A549 (cell line): ENCODE data around the gene KIF21A. TPM values are rescaled to one million over a fixed set of nuclear protein-coding genes. Genes with fewer than 3 reads are reported as not detected.

Source experiments
- ATAC-seq, 2 experiments: fragments of 200-7000 bp in 1 of 2; fragments of >200 bp in 1 of 2; cut with Nextera tagmentation in 1 of 2; cut with Tn5 transposase in 1 of 2; 3 replicates each; pipeline versions ENCODE4 v1.8.0 to v1.9.1; 2018 to 2020; ENCODE audit warnings: mild to moderate bottlenecking in 1 of 2, moderate library complexity in 1 of 2
- CTCF ChIA-PET: fragments of 300-600 bp; sonication (Branson Sonifier 250); formaldehyde crosslinking; extraction: SDS; loops from one replicate; lab custom pipeline; 2021; ENCODE audit warnings: antibody characterized with exemption, inconsistent platforms; lab: Yijun Ruan, JAX
- POLR2A ChIA-PET: fragments of 350-600 bp; formaldehyde crosslinking; extraction: SDS; loops from one replicate; lab custom pipeline; 2021; ENCODE audit warnings: antibody characterized with exemption, inconsistent platforms; lab: Yijun Ruan, JAX
- DNase-seq, 2 experiments: peaks; one replicate each; pipeline versions ENCODE4 v3.0.0 to v3.0.0-alpha.2; 2011 to 2016; ENCODE audit warnings: low read depth in 1 of 2, low spot score in 1 of 2
- FAIRE-seq: peaks from 2 replicates; lab custom pipeline; 2011; peaks lifted over from hg19 to GRCh38; lab: Jason Lieb, UNC
- H3K27ac ChIP-seq, 2 experiments: fragments of >200 bp; sonication (Bioruptor Twin); formaldehyde crosslinking; 3 replicates each; pipeline ENCODE4 v1.5.1; 2016 to 2017
- H3K4me1 ChIP-seq: fragments of >200 bp; sonication (Bioruptor Twin); formaldehyde crosslinking; 3 replicates; pipeline ENCODE4 v1.6.1; 2016
- H3K4me2 ChIP-seq: fragments of >200 bp; sonication (Bioruptor Twin); formaldehyde crosslinking; 3 replicates; pipeline ENCODE4 v1.6.1; 2016
- H3K4me3 ChIP-seq: fragments of >200 bp; sonication (Bioruptor Twin); formaldehyde crosslinking; 3 replicates; pipeline ENCODE4 v1.5.1; 2016
- H3K9me3 ChIP-seq: fragments of >200 bp; sonication (Bioruptor Twin); formaldehyde crosslinking; 3 replicates; pipeline ENCODE4 v1.6.1; 2016
- BHLHE40 ChIP-seq: IDR thresholded peaks from 2 replicates; pipeline ENCODE4 v1.6.1; 2012; ENCODE audit warnings: low read depth, low read length, inconsistent platforms
- CBX2 ChIP-seq: fragments of 200-600 bp; sonication (generic); IDR thresholded peaks from 2 replicates; pipeline ENCODE4 v1.6.1; 2016; ENCODE audit warnings: low read depth, mild to moderate bottlenecking, borderline replicate concordance
- EHF ChIP-seq: fragments of 250-450 bp; sonication (Bioruptor Pico); IDR thresholded peaks from 2 replicates; pipeline ENCODE4 v1.5.0; 2020; ENCODE audit warnings: mild to moderate bottlenecking
- ESRRA ChIP-seq: fragments of 150-350 bp; IDR thresholded peaks from 2 replicates; pipeline ENCODE4 v1.6.1; 2014; ENCODE audit warnings: mild to moderate bottlenecking, low read length, borderline replicate concordance
- GATA3 ChIP-seq: IDR thresholded peaks from 2 replicates; pipeline ENCODE4 v1.6.1; 2012; ENCODE audit warnings: borderline replicate concordance
- HDAC2 ChIP-seq: fragments of 200-600 bp; sonication (generic); IDR thresholded peaks from 2 replicates; pipeline ENCODE4 v1.6.1; 2016
- JUNB ChIP-seq: fragments of >200 bp; sonication (Bioruptor Twin); formaldehyde crosslinking; IDR thresholded peaks from 2 replicates; pipeline ENCODE4 v1.6.1; 2016
- KDM1A ChIP-seq: fragments of 200-600 bp; sonication (generic); IDR thresholded peaks from 2 replicates; pipeline ENCODE4 v1.6.1; 2016; ENCODE audit warnings: low read depth, mild to moderate bottlenecking
- MAFK ChIP-seq: fragments of 450-650 bp; IDR thresholded peaks from 2 replicates; pipeline ENCODE4 v1.6.1; 2014; ENCODE audit not compliant: partially characterized antibody
- MAZ ChIP-seq: fragments of 150-350 bp; IDR thresholded peaks from 2 replicates; pipeline ENCODE4 v1.6.1; 2014; ENCODE audit warnings: antibody characterized with exemption, low read depth, low read length, borderline replicate concordance
- NR3C1 ChIP-seq: fragments of >200 bp; sonication (Bioruptor Twin); formaldehyde crosslinking; IDR thresholded peaks from 3 replicates; pipeline ENCODE4 v1.6.1; 2017
- PHF8 ChIP-seq: fragments of 200-600 bp; sonication (generic); IDR thresholded peaks from 2 replicates; pipeline ENCODE4 v1.6.1; 2016; ENCODE audit warnings: low read depth, mild to moderate bottlenecking, antibody characterized with exemption, moderate library complexity, borderline replicate concordance
- POLR2AphosphoS2 ChIP-seq: conservative IDR thresholded peaks from 2 replicates; pipeline ENCODE4 v1.6.1; 2012; ENCODE audit warnings: low read length, improper control_type of control experiment, inconsistent platforms
- RARB ChIP-seq: fragments of 250-450 bp; sonication (Bioruptor Pico); IDR thresholded peaks from 2 replicates; pipeline ENCODE4 v1.8.0; 2021; ENCODE audit warnings: mild to moderate bottlenecking, moderate library complexity
- RCOR1 ChIP-seq: fragments of 150-350 bp; IDR thresholded peaks from 2 replicates; pipeline ENCODE4 v1.6.1; 2014; ENCODE audit warnings: antibody characterized with exemption, low read length, low read depth
- REST ChIP-seq: fragments of 200-600 bp; sonication (generic); IDR thresholded peaks from 2 replicates; pipeline ENCODE4 v1.6.1; 2016; ENCODE audit warnings: antibody characterized with exemption, mild to moderate bottlenecking, moderate library complexity
- RNF2 ChIP-seq: fragments of 200-600 bp; sonication (generic); IDR thresholded peaks from 2 replicates; pipeline ENCODE4 v1.6.1; 2016; ENCODE audit warnings: low read depth, mild to moderate bottlenecking, antibody characterized with exemption, moderate library complexity, borderline replicate concordance
- SREBF2 ChIP-seq: fragments of 450-650 bp; IDR thresholded peaks from 2 replicates; pipeline ENCODE4 v1.6.1; 2014; ENCODE audit warnings: mild to moderate bottlenecking, moderate library complexity
- TP53 ChIP-seq: fragments of 250-450 bp; sonication (Bioruptor Pico); IDR thresholded peaks from 2 replicates; pipeline ENCODE4 v1.5.0; 2021; ENCODE audit warnings: mild to moderate bottlenecking, moderate library complexity
- ZC3H11A ChIP-seq: fragments of 450-650 bp; IDR thresholded peaks from 2 replicates; pipeline ENCODE4 v1.6.1; 2014; ENCODE audit warnings: antibody characterized with exemption, mild to moderate bottlenecking
- ZFP36 ChIP-seq: fragments of 450-650 bp; IDR thresholded peaks from 2 replicates; pipeline ENCODE4 v1.6.1; 2014; ENCODE audit warnings: borderline replicate concordance; ENCODE audit not compliant: partially characterized antibody
- ZNF302 ChIP-seq: fragments of 250-450 bp; sonication (Bioruptor Pico); IDR thresholded peaks from 2 replicates; pipeline ENCODE4 v1.9.0; 2021; ENCODE audit warnings: inconsistent platforms, mild to moderate bottlenecking, moderate library complexity
- WGBS: methylation state at CpG from one replicate; pipeline ENCODE4 v1.1.6; 2017; ENCODE audit errors: missing lambda C conversion rate; 5-methylcytosine and 5-hydroxymethylcytosine counted together
- polyA plus RNA-seq, 4 experiments: library from polyadenylated mRNA; depleted of rRNA in 3 of 4; stranded (reverse); fragments of >200 nt; fragmentation: RNase III in 1 of 4; extraction: RNeasy Plus Mini Kit Qiagen cat#74134 plus additional on column Dnase treatment in 1 of 4; gene quantifications; 2 replicates in 3 of 4; 3 replicates in 1 of 4; pipeline ENCODE4 v1.2.3, GENCODE V29; 2011 to 2017
- TF ChIP-seq, protein P1 (sequence below): fragments of 150-350 bp; IDR thresholded peaks from 2 replicates; pipeline ENCODE4 v1.6.1; 2014; ENCODE audit warnings: low read depth, mild to moderate bottlenecking, low read length
- TF ChIP-seq, protein P2 (sequence below): fragments of >200 bp; sonication (Bioruptor Twin); formaldehyde crosslinking; IDR thresholded peaks from 3 replicates; pipeline ENCODE4 v1.5.1; 2016
- TF ChIP-seq, protein P3 (sequence below): fragments of >200 bp; sonication (Bioruptor Twin); formaldehyde crosslinking; IDR thresholded peaks from 3 replicates; pipeline ENCODE4 v1.6.1; 2016

The KIF21A gene
- polyA plus RNA-seq, 2 of the 4 experiments (the other 2 are of a cell fraction), result 26.0 to 79.0 TPM

DNA sequence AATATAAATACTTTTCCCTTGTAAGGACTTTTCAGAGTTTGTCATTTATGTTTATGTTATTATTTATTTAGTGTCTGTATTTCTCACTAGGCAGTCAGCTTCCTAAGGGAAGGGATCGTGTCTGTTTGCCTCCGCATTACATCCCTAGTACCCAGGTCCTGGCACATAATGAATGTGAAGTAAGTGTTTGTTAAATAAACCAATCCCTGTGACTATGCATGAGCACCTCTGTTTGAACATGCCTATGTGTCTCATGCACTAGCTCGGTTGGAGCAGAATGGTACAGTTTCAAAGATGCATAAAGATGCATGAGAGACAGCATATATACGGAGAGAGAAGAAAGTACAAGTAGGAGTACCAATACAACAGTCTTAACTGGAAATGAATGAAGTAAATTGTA, 99.3 kb downstream of the KIF21A start:
- Histone ChIP-seq H3K4me1 (no peaks in the 10 kb centered on the region), H3K9me3 (no peaks in the 10 kb centered on the region), H3K27ac (no peak overlapping the region), H3K4me2 (no peak overlapping the region), H3K4me3 (no peak overlapping the region)
- TF ChIP-seq ZC3H11A, result no peak
- TF ChIP-seq, protein P1, sequence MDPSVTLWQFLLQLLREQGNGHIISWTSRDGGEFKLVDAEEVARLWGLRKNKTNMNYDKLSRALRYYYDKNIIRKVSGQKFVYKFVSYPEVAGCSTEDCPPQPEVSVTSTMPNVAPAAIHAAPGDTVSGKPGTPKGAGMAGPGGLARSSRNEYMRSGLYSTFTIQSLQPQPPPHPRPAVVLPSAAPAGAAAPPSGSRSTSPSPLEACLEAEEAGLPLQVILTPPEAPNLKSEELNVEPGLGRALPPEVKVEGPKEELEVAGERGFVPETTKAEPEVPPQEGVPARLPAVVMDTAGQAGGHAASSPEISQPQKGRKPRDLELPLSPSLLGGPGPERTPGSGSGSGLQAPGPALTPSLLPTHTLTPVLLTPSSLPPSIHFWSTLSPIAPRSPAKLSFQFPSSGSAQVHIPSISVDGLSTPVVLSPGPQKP, result no peak
- no peak for TF ChIP-seq NR3C1
- no peak for TF ChIP-seq CBX2
- no peak for TF ChIP-seq ESRRA
- TF ChIP-seq PHF8, result no peak
- no peak for TF ChIP-seq SREBF2
- no peak for TF ChIP-seq RARB (CRISPR knock-in tag)
- no peak for TF ChIP-seq TP53
- TF ChIP-seq MAFK, result no peak
- WGBS, result 75% methylated on average over 4 of the region's 4 CpGs
- no peak for ATAC-seq
- no peak for FAIRE-seq
- CTCF ChIA-PET, result interaction anchor here (1.6 kb wide), 1 partner anchor 26 kb away, joined by 6 read pairs; no protein-coding TSS in a partner anchor
- DNase-seq, result no peak
- POLR2A ChIA-PET, result no interaction called here

DNA sequence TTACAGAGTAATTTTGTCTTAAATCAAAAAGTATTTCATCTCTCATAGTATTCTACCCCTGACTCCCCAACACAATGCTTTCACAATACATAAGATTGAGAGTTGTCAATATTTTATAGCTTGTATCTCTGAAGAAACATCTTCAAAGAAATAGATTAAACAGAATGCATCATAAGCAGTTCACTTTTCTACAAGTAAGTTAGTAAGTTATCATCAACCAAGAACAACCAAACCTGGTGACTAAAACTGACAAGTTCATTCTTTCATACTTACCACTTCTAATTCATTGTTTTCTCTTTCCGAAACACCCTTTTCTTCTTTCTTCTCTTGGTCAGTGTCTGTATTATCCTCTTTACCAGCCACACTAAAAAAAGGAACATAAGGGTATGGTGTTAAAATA, 101.2 kb downstream of the KIF21A start:
- TF ChIP-seq REST (no peak), KDM1A (no peak), RCOR1 (no peak), TP53 (no peak), RNF2 (no peak), BHLHE40 (no peak), ZNF302 (CRISPR knock-in tag) (no peak), GATA3 (no peak)
- ChIA-PET CTCF (interaction anchor here (1.6 kb wide), 1 partner anchor 24 kb away, joined by 6 read pairs; no protein-coding TSS in a partner anchor), POLR2A (no interaction called here)
- FAIRE-seq (no peak), ATAC-seq (no peak), DNase-seq (no peak)
- H3K4me2 ChIP-seq, result no peak overlapping the region
- H3K4me1 ChIP-seq, result no peaks in the 10 kb centered on the region
- H3K4me3 ChIP-seq, result no peak overlapping the region
- 93% methylated on average over 1 of the region's 1 CpG for WGBS
- no peaks in the 10 kb centered on the region for H3K9me3 ChIP-seq
- H3K27ac ChIP-seq, result no peak overlapping the region

DNA sequence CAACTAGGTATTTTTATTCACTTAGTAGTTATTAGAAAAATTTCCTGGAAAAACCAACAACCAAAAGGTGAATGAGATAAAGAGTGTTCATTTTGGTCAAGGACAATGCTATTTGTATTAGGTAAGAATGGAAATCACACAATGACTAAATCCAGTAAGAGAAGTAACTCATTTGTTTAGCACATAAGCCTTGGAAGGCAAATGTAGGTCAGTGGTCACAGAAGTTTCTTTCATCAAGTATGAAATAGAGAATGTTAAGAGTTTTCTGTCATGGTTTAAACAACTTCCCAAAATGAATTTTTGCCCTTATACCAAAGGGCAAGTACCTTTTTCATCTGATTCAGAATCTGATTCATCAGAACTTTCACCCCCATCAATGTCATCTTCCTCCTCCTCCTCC, 101.7 kb downstream of the KIF21A start:
- ChIA-PET CTCF (interaction anchor here (0.7 kb wide), 1 partner anchor 61 kb away, joined by 3 read pairs; no protein-coding TSS in a partner anchor), POLR2A (no interaction called here)
- FAIRE-seq (no peak), DNase-seq (no peak), ATAC-seq (no peak)
- H3K27ac ChIP-seq, result no peak overlapping the region
- no peak overlapping the region for H3K4me3 ChIP-seq
- TF ChIP-seq POLR2AphosphoS2, result no peak
- no peak for TF ChIP-seq ZNF302 (CRISPR knock-in tag)
- TF ChIP-seq ZFP36, result no peak
- TF ChIP-seq, protein P2, sequence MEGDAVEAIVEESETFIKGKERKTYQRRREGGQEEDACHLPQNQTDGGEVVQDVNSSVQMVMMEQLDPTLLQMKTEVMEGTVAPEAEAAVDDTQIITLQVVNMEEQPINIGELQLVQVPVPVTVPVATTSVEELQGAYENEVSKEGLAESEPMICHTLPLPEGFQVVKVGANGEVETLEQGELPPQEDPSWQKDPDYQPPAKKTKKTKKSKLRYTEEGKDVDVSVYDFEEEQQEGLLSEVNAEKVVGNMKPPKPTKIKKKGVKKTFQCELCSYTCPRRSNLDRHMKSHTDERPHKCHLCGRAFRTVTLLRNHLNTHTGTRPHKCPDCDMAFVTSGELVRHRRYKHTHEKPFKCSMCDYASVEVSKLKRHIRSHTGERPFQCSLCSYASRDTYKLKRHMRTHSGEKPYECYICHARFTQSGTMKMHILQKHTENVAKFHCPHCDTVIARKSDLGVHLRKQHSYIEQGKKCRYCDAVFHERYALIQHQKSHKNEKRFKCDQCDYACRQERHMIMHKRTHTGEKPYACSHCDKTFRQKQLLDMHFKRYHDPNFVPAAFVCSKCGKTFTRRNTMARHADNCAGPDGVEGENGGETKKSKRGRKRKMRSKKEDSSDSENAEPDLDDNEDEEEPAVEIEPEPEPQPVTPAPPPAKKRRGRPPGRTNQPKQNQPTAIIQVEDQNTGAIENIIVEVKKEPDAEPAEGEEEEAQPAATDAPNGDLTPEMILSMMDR, result no peak
- no peak for TF ChIP-seq MAZ
- no peak for TF ChIP-seq EHF (CRISPR knock-in tag)
- TF ChIP-seq, protein P3, sequence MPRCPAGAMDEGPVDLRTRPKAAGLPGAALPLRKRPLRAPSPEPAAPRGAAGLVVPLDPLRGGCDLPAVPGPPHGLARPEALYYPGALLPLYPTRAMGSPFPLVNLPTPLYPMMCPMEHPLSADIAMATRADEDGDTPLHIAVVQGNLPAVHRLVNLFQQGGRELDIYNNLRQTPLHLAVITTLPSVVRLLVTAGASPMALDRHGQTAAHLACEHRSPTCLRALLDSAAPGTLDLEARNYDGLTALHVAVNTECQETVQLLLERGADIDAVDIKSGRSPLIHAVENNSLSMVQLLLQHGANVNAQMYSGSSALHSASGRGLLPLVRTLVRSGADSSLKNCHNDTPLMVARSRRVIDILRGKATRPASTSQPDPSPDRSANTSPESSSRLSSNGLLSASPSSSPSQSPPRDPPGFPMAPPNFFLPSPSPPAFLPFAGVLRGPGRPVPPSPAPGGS, result no peak
- TF ChIP-seq RARB (CRISPR knock-in tag), result no peak
- TF ChIP-seq SREBF2, result no peak
- TF ChIP-seq JUNB, result no peak
- no peak for TF ChIP-seq NR3C1
- no peak for TF ChIP-seq HDAC2
- no peak overlapping the region for H3K4me2 ChIP-seq
- no peaks in the 10 kb centered on the region for H3K4me1 ChIP-seq
- H3K9me3 ChIP-seq, result no peaks in the 10 kb centered on the region
